ENCODE results near the gene KMT2C.
A peak's percentile ranks its signal among the peaks of the same experiment; 100 is the strongest.
"Not testable (repeated sequence)": the region's sequence is repeated elsewhere in the genome, so short reads cannot be mapped to it uniquely, and the experiment has no call there.

Gene KMT2C

DNA sequence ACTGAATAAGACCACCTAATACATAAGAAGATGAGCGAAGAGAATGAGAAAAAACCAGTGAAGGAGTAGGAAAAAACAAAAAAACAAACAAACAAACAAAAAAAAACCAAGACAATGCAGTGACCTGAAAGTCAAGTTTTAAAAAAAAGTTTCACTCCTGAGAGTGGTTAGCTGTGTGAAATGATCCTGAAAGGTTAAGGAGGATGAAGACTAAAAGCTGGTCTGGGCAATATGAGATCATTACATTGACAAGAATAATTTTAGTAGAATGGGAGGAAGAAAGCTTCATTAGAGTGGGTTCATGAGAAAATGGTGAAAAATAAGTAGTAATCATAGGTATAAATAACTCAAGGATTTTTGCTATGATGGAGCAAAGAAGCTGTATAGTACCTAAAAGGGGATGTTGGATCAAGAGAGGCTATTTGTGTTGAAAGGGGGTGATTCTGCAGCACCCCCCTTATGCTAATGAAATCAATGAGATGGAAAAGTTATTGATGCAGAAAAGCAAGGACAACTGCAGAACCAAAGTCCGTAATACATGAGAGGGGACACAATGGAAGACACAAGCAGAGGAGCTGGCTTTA lies 80.2 kb downstream of the KMT2C start:
- no peak for DNase-seq

DNA sequence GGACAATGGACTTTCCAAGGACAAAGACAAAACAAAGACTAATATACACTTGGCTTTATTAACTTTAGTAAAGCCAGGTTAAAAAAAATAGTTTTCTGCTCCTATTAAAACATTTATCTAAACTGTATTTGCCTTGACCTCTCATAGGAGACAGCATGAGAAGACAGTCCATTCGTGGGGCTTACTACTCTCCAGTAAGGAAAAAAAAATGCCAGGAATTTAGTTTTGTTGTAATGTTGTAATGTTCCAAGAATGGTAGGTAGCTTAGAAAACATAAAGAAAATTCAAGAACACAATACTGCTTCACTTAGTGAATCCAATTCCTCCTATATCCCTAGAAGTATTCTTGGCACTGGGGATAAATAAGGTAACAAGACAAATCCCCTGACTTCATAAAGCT lies 81.7 kb downstream of the KMT2C start:
- no peak for DNase-seq

DNA sequence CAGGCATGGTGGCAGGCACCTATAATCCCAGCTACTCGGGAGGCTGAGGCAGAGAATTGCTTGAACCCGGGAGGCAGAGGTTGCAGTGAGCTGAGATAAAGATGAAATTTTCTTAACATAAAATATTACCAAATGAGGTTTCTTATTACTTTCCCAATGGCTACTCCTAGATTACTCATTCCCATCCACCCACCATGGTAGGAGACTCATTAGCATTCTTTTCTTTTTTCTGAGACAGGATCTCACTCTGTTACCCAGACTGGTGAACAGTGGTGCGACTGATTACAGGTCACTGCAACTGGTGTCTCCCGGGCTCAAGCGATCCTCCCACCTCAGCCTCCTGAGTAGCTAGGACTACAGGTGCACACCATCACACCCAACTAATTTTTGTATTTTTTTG lies 82.5 kb downstream of the KMT2C start:
- not testable (repeated sequence) for DNase-seq

DNA sequence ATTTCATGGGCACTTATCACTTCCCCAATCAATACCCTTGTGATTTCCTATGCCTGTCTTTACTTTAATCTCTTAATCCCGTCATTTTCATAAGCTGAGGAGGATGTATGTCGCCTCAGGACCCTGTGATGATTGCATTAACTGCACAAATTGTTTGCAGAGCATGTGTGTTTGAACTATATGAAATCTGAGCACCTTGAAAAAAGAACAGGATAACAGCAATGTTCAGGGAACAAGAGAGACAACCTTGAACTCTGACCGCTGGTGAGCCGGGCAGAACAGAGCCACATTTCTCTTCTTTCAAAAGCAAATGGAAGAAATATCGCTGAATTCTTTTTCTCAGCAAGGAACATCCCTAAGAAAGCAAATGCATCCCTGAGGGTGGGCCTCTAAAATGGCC lies 84.1 kb downstream of the KMT2C start:
- not testable (repeated sequence) for DNase-seq

DNA sequence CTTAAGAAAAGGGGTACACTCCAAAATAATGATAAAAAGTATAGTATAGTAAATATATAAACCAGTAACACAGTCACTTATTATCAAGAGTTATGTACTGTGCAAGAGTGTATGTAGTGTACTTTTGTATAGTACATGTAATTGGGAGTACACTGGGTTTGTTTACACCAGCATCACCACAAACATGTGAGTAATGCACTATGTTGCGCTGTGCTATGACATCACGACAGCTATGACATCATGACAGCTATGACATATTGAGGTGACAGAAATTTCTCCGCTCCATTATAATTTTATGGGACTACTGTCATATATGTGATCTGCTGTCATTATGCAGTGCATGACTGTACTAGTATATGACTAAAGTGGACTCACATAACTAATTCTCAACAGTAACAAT lies 84.6 kb downstream of the KMT2C start:
- DNase-seq = no peak

DNA sequence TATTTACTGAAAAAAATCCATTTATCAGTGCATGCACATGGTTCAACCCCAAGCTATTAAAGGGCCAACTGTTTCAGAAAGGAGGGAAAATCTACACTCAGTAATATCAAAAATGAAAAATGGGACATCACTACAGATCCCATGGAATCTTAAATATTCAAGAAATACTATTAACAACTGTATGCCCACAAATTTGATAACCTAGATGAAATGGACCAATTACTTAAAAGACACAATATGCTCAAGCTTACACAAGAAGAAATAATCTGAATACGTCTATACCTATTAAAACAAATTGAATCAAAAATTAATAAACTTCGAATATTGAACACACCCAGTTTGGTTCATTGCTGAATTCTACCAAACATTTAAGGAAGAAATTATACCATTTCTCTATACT lies 87.9 kb downstream of the KMT2C start:
- DNase-seq = no peak

DNA sequence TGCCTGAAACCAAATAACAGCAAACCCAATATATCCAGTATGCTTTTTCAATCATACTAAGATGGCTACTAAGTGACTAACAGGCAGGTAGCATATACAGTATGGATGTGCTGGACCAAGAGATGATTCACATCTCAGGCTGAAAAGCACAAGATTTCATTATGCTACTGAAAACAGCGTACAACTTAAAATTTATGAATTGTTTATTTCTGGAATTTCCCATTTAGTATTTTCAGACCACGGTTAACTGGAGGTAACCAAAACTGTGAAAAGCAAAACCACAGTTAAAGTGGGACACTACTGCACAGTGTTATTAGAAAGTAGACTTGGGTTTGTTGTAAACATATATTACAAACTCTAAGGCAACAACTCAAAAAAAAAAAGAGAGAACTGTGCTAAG lies 91.5 kb downstream of the KMT2C start:
- DNase-seq = no peak

DNA sequence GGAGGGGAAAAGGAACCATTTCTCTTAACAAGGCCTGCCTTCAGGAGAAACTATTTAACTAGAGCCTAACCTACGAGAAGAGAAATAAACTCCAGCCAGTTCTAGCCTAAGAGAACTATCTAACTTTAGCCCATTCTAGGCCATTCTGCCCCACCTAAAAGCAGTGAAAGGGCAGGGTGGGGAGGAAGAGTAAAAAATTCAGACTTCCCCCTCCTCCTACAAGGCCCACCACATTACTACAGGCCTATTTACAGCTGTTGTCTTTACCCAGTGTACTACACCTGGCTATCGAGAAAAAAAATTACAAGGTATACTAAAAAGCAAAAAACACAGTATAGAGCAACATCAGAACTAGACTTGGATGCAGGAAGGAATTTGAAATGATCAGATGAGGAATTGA lies 93.0 kb downstream of the KMT2C start:
- no peak for DNase-seq

DNA sequence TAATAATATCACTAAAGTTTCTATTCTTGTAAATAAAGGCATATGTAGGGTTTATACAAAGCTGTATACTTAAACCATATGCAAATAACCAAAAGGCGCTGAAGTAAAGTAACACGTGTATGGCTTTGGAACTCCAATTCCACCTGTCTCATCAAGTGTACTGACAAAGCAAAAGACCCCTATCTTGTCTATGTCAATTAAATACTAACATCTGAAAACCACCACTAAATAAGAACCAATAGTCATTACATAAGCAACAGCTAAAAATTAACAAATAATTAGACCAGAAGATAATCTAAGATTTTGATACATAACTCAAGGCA lies 93.9 kb downstream of the KMT2C start:
- DNase-seq = no peak

DNA sequence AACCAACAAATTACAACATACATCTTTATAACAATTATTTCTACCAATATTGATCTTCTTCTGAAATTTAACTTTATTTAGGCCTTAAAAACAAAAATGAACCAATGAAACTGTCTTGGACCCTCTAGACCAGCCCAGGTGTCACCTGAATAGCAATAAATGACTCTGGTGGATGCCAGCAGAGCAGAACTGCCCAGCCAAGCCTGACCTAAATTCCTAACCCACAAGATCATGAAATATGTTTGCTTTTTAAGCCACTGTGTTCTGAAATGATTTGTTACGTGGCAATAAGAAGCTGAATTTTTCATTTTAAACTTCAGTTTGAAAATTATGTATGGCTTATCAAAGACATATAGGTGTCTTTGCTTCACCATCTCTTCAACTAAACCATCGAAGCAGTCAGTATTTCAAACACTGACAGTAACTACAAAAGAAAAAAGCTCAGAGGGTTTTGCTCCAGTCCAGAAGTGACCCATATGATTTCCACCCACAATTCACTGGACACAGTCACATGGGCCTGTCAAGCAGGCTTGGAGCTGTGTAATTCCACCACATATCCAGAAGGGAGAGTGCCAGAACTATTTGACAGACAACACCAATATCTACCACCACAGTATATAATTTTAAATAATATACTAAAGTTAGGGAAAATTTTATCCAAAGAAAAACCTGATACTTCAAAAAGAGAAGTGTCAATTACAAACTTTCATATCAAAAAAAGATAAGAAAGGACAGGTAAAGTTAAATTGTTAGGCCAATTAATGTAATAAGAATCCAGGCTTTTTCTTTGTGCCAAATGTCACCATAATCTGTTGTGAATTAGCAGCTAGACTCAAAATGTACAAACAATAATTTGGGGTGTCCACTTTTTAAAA lies 94.5 kb downstream of the KMT2C start:
- DNase-seq = peak in 1 of 2 experiments; percentile 5

DNA sequence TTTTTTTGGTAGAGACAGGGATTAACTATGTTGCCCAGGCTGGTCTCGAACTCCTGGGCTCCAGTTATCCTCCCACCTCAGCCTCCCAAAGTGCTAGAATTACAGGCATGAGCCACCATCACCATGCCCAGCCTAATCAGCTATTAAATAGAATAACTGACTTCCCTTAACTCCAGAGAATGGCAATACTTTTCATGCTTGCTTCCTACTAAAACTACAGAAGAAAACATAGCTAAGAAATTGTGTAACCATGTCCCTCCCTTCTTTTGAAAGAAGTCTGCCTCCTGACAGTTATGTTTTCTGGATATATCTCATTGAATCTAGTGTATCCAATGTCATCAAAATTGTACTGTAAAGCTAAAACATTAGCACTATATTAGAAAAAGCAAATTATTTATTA lies 95.6 kb downstream of the KMT2C start:
- no peak for DNase-seq

DNA sequence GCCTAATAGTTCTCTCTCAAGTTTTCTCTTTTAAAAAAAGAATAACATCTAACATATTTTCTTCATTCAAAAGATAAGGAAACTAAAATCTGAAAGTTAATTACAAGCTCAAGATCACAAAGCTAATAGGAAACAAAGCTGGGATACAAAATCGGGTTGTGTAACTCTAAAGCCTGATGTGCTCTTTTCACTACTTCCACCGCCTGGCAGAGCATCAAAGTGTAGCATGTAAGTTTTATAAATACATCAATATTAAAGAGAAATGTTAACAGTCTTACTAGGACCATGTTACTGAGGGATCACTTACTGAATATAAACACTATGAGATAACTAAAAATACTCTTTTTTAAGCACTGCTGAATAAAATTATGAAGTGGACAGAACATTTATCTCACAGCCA lies 97.2 kb downstream of the KMT2C start:
- no peak for DNase-seq

DNA sequence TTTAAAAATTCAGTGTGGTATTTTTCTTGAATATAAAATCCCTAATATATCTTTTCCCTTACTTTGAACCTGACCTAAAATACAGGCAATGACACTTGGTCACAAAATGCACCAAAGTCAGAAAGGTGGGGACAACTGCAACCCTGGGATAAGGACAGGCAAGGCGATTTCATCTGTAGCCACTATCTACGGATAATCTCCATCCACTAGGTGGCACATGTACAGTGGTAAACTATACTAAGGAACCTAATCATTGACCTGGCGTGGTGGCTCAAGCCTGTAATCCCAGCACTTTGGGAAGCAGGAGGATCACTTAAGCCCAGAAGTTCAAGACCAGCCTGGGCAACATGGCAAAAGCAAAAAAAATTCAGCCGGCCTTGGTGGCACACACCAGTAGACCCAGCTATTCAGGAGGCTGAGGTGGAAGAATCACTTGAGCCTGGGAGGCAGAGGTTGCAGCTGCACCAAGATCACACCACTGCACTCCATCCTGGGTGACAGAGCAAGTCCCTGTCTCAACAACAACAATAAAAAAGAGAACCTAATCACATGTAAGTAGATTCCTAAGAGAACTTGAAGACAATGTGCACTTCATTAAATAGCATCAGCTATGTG lies 98.9 kb downstream of the KMT2C start:
- no peak for DNase-seq

DNA sequence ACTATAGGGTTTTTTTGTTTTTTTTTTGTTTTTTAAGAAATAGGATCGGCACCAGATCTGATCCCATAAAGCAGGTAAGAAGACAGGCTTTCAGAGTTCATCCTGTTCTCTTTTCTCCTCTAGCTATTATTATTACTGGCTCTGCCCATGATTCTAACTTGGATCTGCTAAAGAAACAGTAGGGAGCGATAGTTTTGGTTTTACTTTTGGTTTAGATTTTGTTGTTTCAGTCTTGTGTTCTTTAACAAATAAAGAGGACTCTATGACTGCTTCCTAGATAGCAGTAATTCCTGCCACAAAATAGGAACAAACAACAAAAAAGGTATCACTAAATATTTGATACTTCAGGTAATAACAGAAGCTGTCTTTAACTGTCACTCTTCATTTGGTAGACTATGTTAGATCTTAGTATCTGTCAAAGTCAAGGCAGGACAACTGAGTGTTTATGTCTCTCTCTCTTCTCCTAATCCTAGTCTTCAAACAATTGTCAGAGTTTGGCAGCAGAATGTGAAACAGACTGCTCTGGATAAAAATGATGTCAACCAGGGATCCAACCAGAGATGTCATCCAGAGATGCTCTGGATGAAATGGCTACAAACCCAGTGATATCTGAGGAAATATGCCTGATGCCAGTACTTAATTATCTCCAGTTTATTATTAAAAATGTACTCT lies 99.8 kb downstream of the KMT2C start:
- DNase-seq = no peak

DNA sequence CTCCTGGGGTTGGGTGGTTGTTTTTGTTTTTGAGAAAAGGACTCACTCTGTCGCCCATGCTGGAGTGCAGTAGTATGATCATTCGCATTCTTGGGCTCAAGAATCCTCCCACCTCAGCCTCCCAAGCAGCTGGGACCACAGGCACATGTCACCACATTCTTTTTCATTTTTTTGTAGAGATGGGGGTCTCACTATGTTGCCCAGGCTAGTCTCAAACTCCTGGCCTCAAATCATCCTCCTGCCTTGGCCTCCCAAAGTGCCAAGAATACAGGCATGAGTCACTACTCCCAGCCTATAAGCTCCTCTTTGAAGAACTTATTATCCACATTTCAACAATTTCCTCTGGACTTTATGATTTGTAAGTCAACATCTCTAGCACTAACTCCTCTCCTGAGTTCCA lies 102.7 kb downstream of the KMT2C start:
- DNase-seq = no peak

DNA sequence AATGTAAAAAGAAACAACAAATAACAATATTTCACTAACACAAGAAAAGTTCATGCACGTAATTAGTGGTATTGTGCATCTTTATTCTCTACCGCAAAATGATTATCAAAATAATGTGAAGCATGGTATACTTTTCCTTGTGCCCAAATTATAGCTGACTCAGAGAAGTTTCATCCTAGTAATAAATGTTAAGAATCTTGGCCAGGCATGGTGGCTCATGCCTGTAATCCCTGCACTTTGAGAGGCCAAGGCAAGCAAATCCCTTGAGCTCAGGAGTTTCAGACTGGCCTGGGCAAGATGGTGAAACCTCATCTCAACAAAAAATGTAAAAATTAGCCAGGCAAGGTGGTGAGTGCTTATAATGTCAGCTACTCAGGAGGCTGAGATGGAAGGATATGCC lies 105.0 kb downstream of the KMT2C start:
- DNase-seq = no peak

DNA sequence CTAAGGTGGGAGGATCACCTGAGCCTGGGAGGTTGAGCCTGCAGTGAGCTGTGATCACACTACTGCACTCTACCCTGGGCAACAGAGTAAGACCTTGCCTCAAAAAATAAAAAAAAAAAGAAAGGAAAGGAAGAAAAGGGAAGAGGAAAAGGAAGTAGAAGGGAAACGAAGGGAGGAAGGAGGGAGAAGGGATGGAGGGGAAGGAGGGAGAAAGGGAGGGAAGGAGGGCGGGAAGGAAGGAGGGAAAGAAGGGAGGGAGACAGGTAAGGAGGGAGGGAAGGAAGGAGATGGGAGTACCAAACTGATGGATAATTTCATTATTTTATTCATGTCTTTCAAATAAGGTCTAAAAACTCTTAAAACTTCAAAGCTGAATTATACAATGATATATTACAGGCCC lies 106.3 kb downstream of the KMT2C start:
- no peak for DNase-seq

DNA sequence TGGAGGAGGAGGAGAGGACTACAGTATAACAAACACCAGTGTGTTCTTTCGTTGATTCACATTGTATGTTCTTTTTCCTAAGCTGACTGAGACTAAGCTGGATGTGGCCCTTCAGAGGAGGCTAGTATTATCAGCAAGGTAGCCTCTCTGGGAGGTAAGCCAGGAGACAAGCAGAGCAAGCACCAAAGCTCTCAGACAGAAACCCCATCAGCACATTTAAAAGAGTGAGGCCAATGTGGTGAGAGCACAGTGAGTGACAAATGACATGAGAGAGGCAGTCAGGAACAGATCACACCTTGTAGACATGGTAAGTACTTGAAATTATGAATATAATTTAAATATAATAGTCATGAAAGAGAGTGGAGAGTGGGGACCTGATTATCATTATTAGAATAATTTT lies 107.6 kb downstream of the KMT2C start:
- no peak for DNase-seq

DNA sequence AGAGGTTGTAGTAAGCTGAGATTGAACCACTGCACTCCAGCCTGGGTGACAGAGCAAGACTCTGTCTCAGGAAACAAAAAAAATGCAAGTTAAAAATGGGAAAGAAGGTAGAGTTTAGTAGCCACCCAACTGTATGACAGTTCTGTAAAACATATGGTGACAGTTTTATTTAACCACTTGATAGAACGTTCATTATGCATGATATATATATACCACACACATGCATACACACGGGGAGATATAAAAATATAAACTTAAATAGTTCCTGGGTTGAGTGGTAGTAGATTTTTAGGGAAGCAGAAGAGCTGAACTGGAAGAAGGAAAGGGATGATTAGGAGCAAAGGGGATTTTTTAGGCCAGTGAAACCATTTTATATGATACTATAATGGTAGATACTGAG lies 120.0 kb downstream of the KMT2C start:
- DNase-seq = no peak

DNA sequence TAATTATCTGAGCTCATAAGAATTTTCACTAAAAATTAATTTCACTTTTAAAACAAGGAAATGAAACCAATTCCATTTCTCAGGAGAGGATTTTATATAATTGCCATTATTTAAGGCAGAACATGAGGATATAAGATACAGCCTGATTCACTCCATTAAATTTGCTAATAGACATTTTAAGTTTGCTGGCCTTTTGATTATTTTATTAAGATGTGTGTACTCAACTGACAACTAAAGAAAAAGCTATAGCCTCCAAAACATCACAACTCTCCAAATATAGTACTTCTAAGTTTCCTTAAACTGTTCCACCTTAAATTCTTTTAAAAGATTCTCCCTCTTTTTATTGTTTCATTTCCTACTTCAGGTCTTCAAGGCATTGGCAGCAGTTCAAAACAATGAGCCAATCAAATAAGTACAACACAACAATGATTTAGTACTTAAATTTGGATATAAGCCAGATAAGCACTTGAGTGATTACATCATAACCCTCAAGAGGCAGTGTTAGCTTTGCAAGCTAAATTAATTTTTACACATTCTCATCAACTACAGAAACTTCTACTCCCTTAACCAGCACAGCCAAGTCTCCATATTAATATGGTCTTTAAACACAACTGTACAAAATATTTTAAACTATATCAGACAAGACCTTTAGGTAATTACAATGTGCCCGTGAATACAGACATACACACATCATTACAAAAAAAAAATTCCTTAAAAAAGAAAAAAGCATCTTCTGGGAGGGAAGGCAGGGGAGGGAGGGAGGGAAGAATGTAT lies 121.8 kb downstream of the KMT2C start:
- peak in 1 of 2 experiments; percentile 9 for DNase-seq

DNA sequence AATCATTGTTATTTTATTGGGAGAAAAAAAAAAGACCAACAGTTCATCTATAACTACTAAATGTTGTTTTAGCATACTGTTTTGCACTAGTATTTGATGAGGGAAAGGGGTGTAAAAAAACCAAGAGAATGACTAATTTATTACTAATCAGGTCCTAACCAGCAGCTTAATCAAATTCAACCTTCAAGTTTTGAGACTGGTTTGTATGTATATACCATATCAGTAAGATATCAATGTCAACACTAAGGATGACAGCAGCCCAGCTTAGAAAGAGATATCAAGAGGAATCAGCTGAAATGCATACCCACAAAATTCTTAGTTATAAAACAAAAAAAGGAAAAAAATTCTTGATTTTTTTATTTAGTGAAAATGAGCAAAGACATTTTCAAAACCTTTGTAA lies 122.6 kb downstream of the KMT2C start:
- DNase-seq = no peak

DNA sequence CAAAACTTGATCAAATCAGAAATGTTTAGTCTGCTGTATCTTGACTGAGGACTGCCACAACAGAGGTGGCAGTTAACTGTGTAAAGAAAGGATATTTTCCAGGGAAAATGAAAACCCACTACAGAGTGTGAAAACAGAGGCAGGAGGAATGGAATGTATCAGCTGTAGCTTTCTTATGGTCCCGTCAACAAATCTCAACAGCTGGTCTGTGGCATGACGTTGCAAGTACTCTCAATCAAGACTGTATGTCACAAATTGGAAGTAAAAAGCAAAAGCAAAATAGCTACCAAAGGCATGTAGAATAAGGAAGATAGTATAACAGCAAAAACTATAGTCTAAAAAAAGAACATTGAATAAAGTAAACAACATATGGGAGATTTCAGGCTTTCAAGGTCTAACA lies 123.5 kb downstream of the KMT2C start:
- no peak for DNase-seq

DNA sequence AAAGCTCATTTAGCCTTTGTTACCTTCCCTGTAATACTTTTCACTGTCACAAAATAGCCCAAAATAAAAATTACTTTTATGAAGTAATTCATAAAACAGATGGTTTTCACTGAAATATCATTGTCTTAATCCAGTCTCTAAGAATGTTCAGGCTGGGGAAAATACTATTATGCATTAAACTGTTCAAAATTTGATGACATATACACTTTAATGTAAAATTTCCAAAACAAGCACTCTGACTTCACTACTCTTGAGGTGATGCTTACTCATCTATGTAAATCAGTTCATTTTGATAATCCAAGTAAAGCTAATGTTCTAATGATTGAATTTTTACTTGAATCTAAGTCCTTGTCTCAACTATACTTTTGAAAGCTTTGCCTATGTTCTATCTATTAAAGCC lies 127.9 kb downstream of the KMT2C start:
- DNase-seq = no peak

Data from NCI-H187 (cell line).